Measurements from ENCODE around the gene PROCR. TPM values are rescaled to one million over a fixed set of nuclear protein-coding genes. Genes with fewer than 3 reads are reported as not detected.
"Not testable (repeated sequence)": the region's sequence is repeated elsewhere in the genome, so short reads cannot be mapped to it uniquely, and the experiment has no call there.

PROCR gene
- polyA plus RNA-seq, 3 donors from 2014 or later = 11.0 to 17.9 (median 16.5) TPM

DNA sequence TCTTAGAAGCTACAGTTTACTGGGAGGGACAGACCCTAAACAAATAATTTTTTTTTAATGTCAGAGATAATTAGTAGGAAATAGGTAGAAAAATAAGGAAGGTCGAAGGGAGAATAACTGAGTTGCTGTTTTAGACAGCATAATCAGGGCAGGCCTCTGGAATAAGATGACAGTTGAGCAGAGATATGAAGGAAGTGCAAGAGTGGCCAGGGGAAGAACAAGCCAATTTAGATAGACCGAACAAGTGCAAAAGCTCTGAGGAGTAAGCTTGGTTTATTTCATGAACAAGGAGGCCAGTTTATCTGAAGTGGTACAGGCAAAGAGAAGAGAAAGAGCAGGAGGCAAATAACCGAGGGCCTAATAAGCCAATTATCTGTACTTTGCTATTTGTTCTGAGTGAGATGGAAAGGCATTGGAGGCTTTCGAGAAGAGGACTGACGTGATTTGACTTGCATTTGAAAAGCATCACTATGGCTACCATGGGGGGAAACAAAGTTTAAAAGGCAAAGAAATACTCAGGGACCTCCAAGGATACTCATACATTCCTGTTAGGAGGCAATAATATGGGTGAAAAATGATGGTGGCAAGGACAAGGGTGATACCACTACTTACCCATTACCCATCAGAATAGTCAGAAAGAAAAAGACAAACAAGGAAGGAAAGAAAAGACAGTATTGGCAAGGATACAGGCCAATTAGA, 19.7 kb downstream of the PROCR start:
- Mint-ChIP-seq H3K4me1 (no peaks in the 10 kb centered on the region), H3K36me3 (peaks cover 19 to 40% (median 25%) of the 10 kb centered on the region in 3 donors), H3K4me3 (no peak overlapping the region), H3K27me3 (ENCODE audit: low read depth in 3 of 3) (peaks cover 0 to 2% (median 0%) of the 10 kb centered on the region in 3 donors), H3K9me3 (peaks cover 0 to 8% (median 5%) of the 10 kb centered on the region in 6 donors), H3K27ac (no peak overlapping the region)
- DNase-seq = no peak

DNA sequence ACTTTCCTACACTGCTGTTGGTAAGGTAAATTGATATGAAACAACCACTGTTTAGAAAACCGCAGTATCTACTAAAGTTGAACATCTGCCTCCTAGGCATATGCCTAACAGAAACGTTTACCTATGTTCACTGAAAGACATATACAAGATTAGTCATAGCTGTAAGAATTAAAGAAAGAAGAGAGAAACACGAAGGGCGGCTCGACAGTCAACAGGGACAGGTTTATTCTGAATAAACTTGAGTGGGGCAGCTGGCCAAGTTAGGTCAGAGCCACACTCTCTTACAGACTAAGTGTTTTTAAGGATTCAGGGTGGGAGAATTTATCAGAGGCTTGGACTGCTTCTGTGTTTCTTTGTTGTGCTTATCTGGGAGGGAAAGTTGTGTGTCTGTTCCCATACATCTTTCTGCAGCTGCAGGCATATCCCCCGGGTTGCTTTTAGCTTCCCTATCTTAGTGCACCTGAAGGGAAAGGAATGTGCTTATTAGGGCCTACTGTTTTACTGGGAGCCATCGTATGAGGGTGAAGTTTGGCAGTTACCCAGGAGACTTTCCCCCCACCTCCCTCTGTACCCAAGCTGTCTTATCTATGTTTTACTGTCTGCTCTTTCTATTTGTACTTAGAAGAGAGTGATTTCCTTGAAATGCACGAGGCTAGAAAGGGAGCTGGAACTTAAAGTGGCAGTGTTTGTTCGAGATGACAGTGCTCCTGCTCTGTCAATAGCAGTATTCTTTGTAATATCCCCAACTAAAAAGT, 20.4 kb downstream of the PROCR start:
- H3K9me3 Mint-ChIP-seq = peaks cover 0 to 13% (median 7%) of the 10 kb centered on the region in 6 donors
- no peak overlapping the region for H3K4me3 Mint-ChIP-seq
- no peak overlapping the region for H3K27ac Mint-ChIP-seq
- H3K4me1 Mint-ChIP-seq = no peaks in the 10 kb centered on the region
- no peak for DNase-seq
- peaks cover 0 to 2% (median 0%) of the 10 kb centered on the region in 3 donors for H3K27me3 Mint-ChIP-seq (ENCODE audit: low read depth in 3 of 3)
- H3K36me3 Mint-ChIP-seq = peaks cover 20 to 44% (median 27%) of the 10 kb centered on the region in 3 donors

DNA sequence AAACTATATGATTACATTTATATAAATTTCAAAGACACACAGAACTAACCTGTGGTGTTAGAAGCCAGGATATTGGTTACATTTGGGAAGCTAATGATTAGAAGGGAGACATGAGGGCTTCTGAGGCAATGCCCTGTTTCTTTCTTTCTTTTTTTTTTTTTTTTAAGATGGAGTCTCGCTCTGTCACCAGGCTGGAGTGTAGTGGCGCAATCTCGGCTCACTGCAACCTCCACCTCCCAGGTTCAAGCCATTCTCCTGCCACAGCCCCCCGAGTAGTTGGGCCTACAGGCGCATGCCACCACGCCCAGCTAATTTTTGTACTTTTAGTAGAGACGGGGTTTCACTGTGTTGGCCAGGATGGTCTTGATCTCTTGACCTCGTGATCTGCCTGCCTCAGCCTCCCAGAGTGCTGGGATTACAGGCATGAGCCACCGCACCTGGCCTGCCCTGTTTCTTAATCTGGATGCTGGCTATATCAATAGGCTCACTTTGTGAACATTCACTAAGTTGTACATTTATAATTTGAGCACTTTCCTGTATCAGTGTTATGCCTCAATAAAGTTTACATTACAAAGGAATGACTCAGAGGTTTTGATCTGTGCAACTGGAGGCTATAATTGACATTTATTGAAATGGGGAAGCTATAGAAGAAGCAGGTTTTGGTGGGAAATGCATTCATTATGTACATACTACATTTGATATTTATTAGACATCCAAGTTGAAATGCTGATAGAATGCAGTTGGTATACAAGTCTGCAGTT, 21.3 kb downstream of the PROCR start:
- H3K4me3 Mint-ChIP-seq; DNase-seq; H3K27ac Mint-ChIP-seq; H3K27me3 Mint-ChIP-seq (ENCODE audit: low read depth in 3 of 3); H3K4me1 Mint-ChIP-seq: not testable (repeated sequence)
- Mint-ChIP-seq H3K36me3 (peaks cover 20 to 44% (median 27%) of the 10 kb centered on the region in 3 donors), H3K9me3 (peaks cover 0 to 13% (median 7%) of the 10 kb centered on the region in 6 donors)

DNA sequence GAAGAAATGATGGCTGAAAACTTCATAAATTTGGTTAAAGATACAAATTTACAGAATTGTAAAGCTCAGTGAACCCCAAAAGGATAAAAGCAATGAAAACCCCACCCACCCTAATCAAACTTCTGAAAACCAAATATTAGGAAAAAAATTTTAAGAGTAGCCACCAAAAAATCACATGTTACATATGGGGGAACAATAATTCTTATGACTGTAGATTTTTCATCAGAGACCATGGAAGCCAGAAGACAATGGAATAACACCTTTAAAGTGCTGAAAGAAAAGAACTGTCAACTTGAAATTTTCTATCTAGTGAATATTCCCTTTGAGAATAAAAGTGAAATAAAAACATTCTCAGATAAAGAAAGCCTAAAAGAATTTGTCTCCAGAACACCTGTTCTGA, 24.4 kb downstream of the PROCR start:
- DNase-seq = no peak
- Mint-ChIP-seq H3K9me3 (peaks cover 0 to 13% (median 7%) of the 10 kb centered on the region in 6 donors), H3K4me3 (no peak overlapping the region), H3K4me1 (no peaks in the 10 kb centered on the region), H3K27me3 (ENCODE audit: low read depth in 3 of 3) (peaks cover 0 to 2% (median 0%) of the 10 kb centered on the region in 3 donors), H3K27ac (no peak overlapping the region), H3K36me3 (peaks cover 17 to 43% (median 23%) of the 10 kb centered on the region in 3 donors)

DNA sequence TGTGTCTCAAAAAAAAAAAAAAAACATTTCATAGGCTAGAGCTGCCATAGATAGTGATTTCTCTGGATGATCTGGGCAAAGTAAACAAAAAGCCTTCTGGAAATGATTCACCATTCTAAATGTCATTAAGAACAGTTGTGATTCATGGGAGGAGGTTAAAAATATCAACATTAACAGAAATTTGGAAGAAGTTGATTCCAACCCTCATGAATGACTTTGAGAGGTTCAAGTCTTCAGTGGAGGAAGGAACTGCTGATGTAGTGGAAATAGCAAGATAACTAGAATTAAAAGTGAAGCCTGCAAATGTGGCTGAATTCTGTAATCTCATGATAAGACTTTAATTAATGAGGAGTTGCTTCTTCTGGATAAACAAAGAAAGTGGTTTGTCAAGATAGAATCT, 27.9 kb downstream of the PROCR start:
- H3K27me3 Mint-ChIP-seq (ENCODE audit: low read depth in 3 of 3) = no peaks in the 10 kb centered on the region
- H3K9me3 Mint-ChIP-seq = peaks cover 0 to 13% (median 7%) of the 10 kb centered on the region in 6 donors
- H3K27ac Mint-ChIP-seq = no peak overlapping the region
- H3K4me1 Mint-ChIP-seq = no peaks in the 10 kb centered on the region
- no peak for DNase-seq
- H3K4me3 Mint-ChIP-seq = no peak overlapping the region
- H3K36me3 Mint-ChIP-seq = peaks cover 11 to 38% (median 20%) of the 10 kb centered on the region in 3 donors

DNA sequence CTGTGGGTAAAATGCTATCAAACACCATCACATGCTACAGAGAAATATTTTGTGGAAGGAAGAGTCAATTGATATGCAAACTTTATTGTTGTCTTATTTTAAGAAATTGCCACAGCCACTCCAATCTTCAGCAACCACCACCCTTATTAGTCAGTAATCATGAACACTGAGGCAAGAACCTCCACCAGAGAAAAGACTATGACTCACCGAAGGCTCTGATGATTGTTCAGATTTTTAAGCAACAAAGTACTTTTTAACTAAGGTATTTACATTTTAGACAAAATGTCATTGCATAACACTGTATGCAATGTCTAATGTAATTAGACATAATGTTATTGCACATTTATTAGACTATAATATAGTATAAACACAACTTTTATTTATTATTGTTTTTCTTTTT, 28.4 kb downstream of the PROCR start:
- Mint-ChIP-seq H3K4me1 (no peaks in the 10 kb centered on the region), H3K4me3 (no peak overlapping the region), H3K9me3 (peaks cover 0 to 13% (median 7%) of the 10 kb centered on the region in 6 donors), H3K36me3 (peaks cover 6 to 33% (median 20%) of the 10 kb centered on the region in 3 donors), H3K27ac (no peak overlapping the region), H3K27me3 (ENCODE audit: low read depth in 3 of 3) (no peaks in the 10 kb centered on the region)
- DNase-seq = no peak

DNA sequence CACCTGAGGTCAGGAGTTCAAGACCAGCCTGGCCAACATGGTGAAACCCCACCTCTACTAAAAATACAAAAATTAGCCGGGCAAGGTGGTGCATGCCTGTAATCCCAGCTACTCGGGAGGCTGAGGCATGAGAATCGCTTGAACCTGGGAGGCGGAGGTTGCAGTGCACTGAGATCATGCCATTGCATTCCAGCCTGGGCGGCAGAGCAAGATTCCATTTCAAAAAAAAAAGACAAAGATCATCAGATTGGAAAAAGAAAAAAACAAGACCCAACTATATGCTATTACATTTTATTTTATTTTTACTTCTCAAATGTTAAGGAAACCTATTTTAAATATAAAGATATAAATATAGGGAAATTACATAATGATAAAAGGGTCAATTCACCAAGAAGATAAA, 29.6 kb downstream of the PROCR start:
- H3K4me1 Mint-ChIP-seq; DNase-seq; H3K27me3 Mint-ChIP-seq (ENCODE audit: low read depth in 3 of 3); H3K27ac Mint-ChIP-seq; H3K4me3 Mint-ChIP-seq; H3K9me3 Mint-ChIP-seq: not testable (repeated sequence)
- peaks cover 3 to 29% (median 19%) of the 10 kb centered on the region in 3 donors for H3K36me3 Mint-ChIP-seq

DNA sequence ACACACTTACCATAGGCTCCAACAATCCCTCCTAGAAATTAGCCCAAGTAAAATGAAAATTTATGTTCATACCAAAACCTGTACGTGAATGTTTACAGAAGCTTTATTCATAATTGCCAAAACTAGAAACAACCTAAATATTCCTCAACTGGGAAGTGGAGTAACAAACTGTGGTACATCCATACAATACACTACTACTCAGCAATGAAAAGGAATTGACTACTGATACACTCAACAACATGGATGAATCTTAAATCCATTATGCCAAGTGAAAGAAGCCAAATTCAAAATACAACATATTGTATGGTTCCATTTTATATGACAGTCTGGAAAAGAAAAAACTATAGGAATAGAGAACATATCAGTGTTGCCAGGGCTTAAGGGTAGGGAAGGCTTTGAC, 34.9 kb downstream of the PROCR start:
- H3K27ac Mint-ChIP-seq = peak overlapping the region in 1 of 6 donors; percentile 45
- H3K4me3 Mint-ChIP-seq = no peak overlapping the region
- no peaks in the 10 kb centered on the region for H3K9me3 Mint-ChIP-seq
- no peak for DNase-seq
- H3K27me3 Mint-ChIP-seq (ENCODE audit: low read depth in 3 of 3) = peaks cover 0 to 2% (median 0%) of the 10 kb centered on the region in 3 donors
- peaks cover under 1 to 9% (median 7%) of the 10 kb centered on the region in 3 donors for H3K36me3 Mint-ChIP-seq
- H3K4me1 Mint-ChIP-seq = no peaks in the 10 kb centered on the region

DNA sequence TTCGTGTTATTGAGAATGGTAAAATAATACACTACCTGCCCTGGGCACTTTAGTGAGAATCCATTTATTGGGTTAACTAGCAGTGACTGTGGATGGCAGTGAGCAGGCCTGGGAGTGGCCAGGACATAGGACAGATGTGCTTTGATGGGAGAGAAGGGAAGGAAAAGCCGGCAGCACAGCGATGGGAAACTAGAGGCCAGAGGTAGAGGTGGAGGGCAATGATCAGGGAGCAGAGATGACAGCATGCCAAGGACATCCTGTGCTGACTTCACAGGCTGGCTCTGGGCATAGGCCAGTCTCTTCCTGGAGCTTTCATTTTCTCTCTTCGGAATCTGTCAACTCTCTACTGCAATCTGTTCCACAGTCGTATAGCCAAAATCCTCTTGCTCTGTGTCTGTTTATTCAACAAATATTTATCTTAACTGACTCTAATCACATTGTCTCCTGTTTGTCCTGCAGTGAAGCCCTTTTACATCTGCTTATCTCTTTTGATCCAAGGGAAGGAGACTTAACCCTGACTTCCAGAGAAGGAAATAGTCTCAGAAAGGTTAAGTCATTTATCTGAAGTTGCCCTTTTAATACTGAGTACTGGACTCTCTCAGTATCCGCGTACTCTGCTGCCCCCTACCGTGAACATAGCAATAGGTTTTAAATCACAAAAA, 36.2 kb downstream of the PROCR start:
- peak; percentile 68 to 77 (median 70) for DNase-seq
- H3K36me3 Mint-ChIP-seq = peaks cover 4 to 10% (median 9%) of the 10 kb centered on the region in 3 donors

DNA sequence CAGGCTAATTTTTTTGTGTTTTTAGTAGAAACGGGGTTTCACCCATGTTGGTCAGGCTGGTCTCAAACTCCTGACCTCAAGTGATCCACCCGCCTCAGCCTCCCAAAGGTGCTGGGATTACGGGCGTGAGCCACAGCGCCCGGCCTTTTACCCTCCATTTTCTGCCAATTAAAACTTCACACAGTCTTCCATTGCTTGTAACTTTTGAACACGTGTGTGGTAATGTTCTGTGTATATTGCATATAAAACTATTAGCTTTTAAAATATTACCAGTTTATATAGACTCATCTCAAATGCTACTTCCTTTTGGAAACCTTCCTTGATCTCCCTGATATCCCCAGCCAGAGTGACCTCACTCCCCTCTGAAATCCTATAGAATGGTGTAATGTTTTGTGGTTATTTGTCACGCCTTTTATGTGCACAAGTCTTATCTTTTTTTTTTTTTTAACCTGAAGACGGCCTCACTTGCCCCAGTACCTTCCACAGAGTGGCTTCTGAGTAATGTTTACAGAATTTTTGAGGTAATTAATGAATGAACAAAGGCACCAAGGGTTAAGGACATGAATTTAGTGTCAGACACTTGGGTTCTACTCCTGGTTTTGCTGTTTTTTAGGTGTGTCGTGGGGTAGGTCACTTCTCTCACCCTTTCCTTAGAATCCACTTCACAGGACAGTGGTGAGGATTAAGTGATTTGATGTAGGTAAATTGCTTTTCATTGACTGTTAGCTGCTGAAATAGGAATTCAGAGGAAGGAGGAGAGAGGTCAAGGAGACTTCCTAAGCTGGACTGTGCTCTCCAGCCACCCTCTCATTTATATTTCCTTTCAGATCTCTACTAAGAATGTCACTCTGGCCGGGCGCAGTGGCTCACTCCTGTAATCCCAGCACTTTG, 43.4 kb downstream of the PROCR start:
- H3K27me3 Mint-ChIP-seq (ENCODE audit: low read depth in 3 of 3) = peaks cover 0 to 4% (median 2%) of the 10 kb centered on the region in 3 donors
- H3K27ac Mint-ChIP-seq = no peak overlapping the region
- H3K4me3 Mint-ChIP-seq = no peak overlapping the region
- no peaks in the 10 kb centered on the region for H3K9me3 Mint-ChIP-seq
- DNase-seq = no peak
- no peaks in the 10 kb centered on the region for H3K4me1 Mint-ChIP-seq
- peaks cover 18 to 31% (median 26%) of the 10 kb centered on the region in 3 donors for H3K36me3 Mint-ChIP-seq

More for the DNA sequence above, 36.2 kb downstream of the PROCR start:
- H3K4me1 Mint-ChIP-seq = no peaks in the 10 kb centered on the region
- H3K4me3 Mint-ChIP-seq = no peak overlapping the region
- H3K27ac Mint-ChIP-seq = no peak overlapping the region
- peaks cover 0 to 2% (median 0%) of the 10 kb centered on the region in 3 donors for H3K27me3 Mint-ChIP-seq (ENCODE audit: low read depth in 3 of 3)
- H3K9me3 Mint-ChIP-seq = no peaks in the 10 kb centered on the region

DNA sequence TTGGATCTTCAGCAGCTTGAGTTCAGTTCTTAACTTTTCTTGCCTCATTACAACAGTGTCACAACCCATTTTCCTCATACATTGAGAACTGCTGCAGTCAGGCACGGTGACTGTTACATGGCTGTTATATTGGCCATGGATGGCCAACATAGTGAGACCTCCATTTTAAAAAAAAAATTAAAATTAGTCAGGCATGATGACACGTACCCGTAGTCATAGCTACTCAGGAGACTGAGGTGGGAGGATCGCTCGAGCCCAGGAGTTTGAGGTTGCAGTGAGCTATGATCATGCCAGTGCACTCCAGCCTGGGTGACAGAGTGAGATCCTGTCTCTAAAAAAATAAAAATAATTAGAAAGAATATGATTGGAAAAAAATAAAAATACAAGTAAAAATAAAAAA, 44.7 kb downstream of the PROCR start:
- H3K27ac Mint-ChIP-seq = no peak overlapping the region
- H3K27me3 Mint-ChIP-seq (ENCODE audit: low read depth in 3 of 3) = peaks cover 0 to 4% (median 0%) of the 10 kb centered on the region in 3 donors
- no peaks in the 10 kb centered on the region for H3K9me3 Mint-ChIP-seq
- H3K4me1 Mint-ChIP-seq = no peaks in the 10 kb centered on the region
- peaks cover 18 to 31% (median 30%) of the 10 kb centered on the region in 3 donors for H3K36me3 Mint-ChIP-seq
- no peak for DNase-seq
- no peak overlapping the region for H3K4me3 Mint-ChIP-seq

DNA sequence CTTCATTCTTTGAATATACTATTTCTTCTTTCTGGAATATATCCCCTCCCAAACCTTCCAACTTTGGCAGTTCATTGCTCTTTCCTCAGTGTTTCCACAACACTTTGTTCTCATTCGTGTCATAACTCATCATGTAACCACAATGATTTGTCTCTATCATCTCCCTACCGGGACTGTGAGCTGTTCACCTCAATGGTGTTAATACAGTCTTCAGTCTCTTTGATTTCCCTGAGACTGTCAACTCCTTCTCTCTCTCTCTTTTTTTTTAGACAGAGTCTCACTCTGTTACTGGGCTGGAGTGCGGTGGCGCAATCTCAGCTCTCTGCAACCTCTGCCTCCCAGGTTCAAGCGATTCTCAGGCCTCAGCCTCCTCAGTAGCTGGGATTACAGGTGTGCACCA, 52.1 kb downstream of the PROCR start:
- H3K9me3 Mint-ChIP-seq = peaks cover 0 to 2% (median 0%) of the 10 kb centered on the region in 6 donors
- H3K27ac Mint-ChIP-seq = no peak overlapping the region
- no peak overlapping the region for H3K4me3 Mint-ChIP-seq
- peaks cover 10 to 20% (median 14%) of the 10 kb centered on the region in 3 donors for H3K36me3 Mint-ChIP-seq
- peaks cover 7 to 14% of the 10 kb centered on the region in 2 donors for H3K4me1 Mint-ChIP-seq
- H3K27me3 Mint-ChIP-seq (ENCODE audit: low read depth in 3 of 3) = peaks cover 11 to 23% (median 12%) of the 10 kb centered on the region in 3 donors
- no peak for DNase-seq
